Naive thymus-derived CD4-positive, alpha-beta T cell (primary cell): ENCODE results near the gene NCF1. TPM values are rescaled to one million over a fixed set of nuclear protein-coding genes. Genes with fewer than 3 reads are reported as not detected.
"Not testable (repeated sequence)": the region's sequence is repeated elsewhere in the genome, so short reads cannot be mapped to it uniquely, and the experiment has no call there.

Experiments
- ATAC-seq: fragments of 150-1000 bp; cut with Tn5 transposase; 2 replicates; pipeline ENCODE4 v1.10.0; 2021; ENCODE audit warnings: mild to moderate bottlenecking, moderate library complexity
- CTCF ChIA-PET: fragments of 350-600 bp; sonication (Branson Sonifier 250); formaldehyde crosslinking; loops from one replicate; lab custom pipeline; 2021; ENCODE audit warnings: antibody characterized with exemption; lab: Charles Lee
- POLR2A ChIA-PET: fragments of 350-600 bp; sonication (Branson Sonifier 250); formaldehyde crosslinking; loops from one replicate; lab custom pipeline; 2021; ENCODE audit warnings: antibody characterized with exemption, inconsistent platforms; lab: Charles Lee
- DNase-seq, 9 donors: peaks; one replicate each; pipeline versions ENCODE4 v3.0.0 to v3.0.0-alpha.2; 2020 to 2022; ENCODE audit warnings: mixed read lengths in 1 of 9
- H3K27ac ChIP-seq: one replicate; pipeline ENCODE4 v1.7.0; 2013; ENCODE audit warnings: mild to moderate bottlenecking, low read depth, low read length, moderate library complexity
- H3K27me3 ChIP-seq, 2 donors: one replicate each; pipeline ENCODE4 v1.7.0; 2013; ENCODE audit warnings: low read length in 2 of 2, mild to moderate bottlenecking in 2 of 2, moderate library complexity in 2 of 2; ENCODE audit not compliant: control insufficient read depth in 2 of 2, insufficient read depth in 2 of 2
- H3K36me3 ChIP-seq, 3 experiments: 1 replicate in 2 of 3; 2 replicates in 1 of 3; pipeline ENCODE4 v1.7.0; 2013; ENCODE audit warnings: low read length in 3 of 3, mild to moderate bottlenecking in 3 of 3, moderate library complexity in 1 of 3; ENCODE audit not compliant: insufficient read depth in 3 of 3, control insufficient read depth in 2 of 3
- H3K4me1 ChIP-seq, 2 donors: one replicate each; pipeline ENCODE4 v1.7.0; 2013; ENCODE audit warnings: low read length in 2 of 2, mild to moderate bottlenecking in 2 of 2, moderate library complexity in 1 of 2; ENCODE audit not compliant: control insufficient read depth in 2 of 2, insufficient read depth in 2 of 2
- H3K4me3 ChIP-seq: 2 replicates; pipeline ENCODE4 v1.7.0; 2013; ENCODE audit warnings: mild to moderate bottlenecking, low read length
- H3K9me3 ChIP-seq, 3 experiments: 1 replicate in 2 of 3; 2 replicates in 1 of 3; pipeline ENCODE4 v1.7.0; 2013; ENCODE audit warnings: low read length in 3 of 3; ENCODE audit not compliant: control insufficient read depth in 2 of 3
- H3K27ac Mint-ChIP-seq, 9 donors: one replicate each; pipeline ENCODE4 v1.8.0; 2020 to 2022; ENCODE audit warnings: mixed read lengths in 9 of 9, mild to moderate bottlenecking in 8 of 9, moderate library complexity in 5 of 9, inconsistent platforms in 2 of 9
- H3K27me3 Mint-ChIP-seq, 5 donors: one replicate each; pipeline ENCODE4 v1.8.0; 2021 to 2022; ENCODE audit warnings: mixed read lengths in 5 of 5, mild to moderate bottlenecking in 1 of 5
- H3K36me3 Mint-ChIP-seq, 5 donors: one replicate each; pipeline ENCODE4 v1.8.0; 2020 to 2022; ENCODE audit warnings: mixed read lengths in 5 of 5, mild to moderate bottlenecking in 3 of 5, inconsistent platforms in 1 of 5
- H3K4me1 Mint-ChIP-seq, 7 donors: one replicate each; pipeline ENCODE4 v1.8.0; 2020 to 2022; ENCODE audit warnings: mixed read lengths in 7 of 7, mild to moderate bottlenecking in 3 of 7, inconsistent platforms in 1 of 7
- H3K4me3 Mint-ChIP-seq, 10 donors: one replicate each; pipeline ENCODE4 v1.8.0; 2020 to 2022; ENCODE audit warnings: mild to moderate bottlenecking in 10 of 10, mixed read lengths in 10 of 10, moderate library complexity in 6 of 10, inconsistent platforms in 2 of 10
- H3K9me3 Mint-ChIP-seq, 11 donors: one replicate each; pipeline ENCODE4 v1.8.0; 2020 to 2022; ENCODE audit warnings: mixed read lengths in 11 of 11, mild to moderate bottlenecking in 4 of 11, inconsistent platforms in 1 of 11, moderate library complexity in 1 of 11
- intact Hi-C, 2 donors: fragments of 100-400 bp; cut with micrococcal nuclease; formaldehyde crosslinking; loops; one replicate each; pipeline ENCODE4 v1.15.1; 2023
- polyA plus RNA-seq, 2 donors: library from polyadenylated mRNA; unstranded; fragments of 300-500 nt; fragmentation: Illumina TruSeq; gene quantifications; one replicate each; pipeline ENCODE4 v1.2.3, GENCODE V29; 2021
- total RNA-seq, 6 experiments: library from RNA in 5 of 6; stranded (reverse) in 5 of 6; gene quantifications; 1 replicate in 5 of 6; 2 replicates in 1 of 6; pipeline ENCODE4 v1.2.3 and lab custom pipeline; 2021 to 2026

Gene NCF1
- total and polyA plus RNA-seq, 7 experiments from 2014 or later = 0.92 to 70.1 (median 9.0) TPM

DNA sequence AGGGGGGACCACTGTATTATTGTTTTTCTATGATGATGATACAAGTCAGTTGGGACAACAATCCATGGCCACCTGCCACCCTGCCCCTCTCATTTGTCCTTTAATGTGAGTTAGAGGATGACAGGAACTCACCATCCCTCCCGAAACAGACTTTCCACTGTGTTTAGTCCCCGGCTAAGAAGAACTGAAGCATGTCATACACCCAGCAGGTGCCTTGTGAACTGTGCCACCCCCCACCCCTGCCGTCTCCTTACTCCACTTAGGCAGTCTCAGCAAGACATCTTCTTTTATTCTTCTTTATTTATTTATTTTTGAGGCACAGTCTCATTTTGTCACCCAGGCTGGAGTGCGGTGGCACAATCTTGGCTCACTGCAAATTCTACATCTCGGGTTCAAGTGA lies 47.4 kb downstream of the NCF1 start:
- H3K9me3 Mint-ChIP-seq, H3K27me3 ChIP-seq, H3K36me3 Mint-ChIP-seq, intact Hi-C loops, POLR2A ChIA-PET, H3K4me3 Mint-ChIP-seq, H3K36me3 ChIP-seq, H3K4me1 ChIP-seq, DNase-seq, H3K27ac ChIP-seq, H3K4me3 ChIP-seq, H3K4me1 Mint-ChIP-seq, H3K9me3 ChIP-seq, H3K27ac Mint-ChIP-seq, H3K27me3 Mint-ChIP-seq, CTCF ChIA-PET, ATAC-seq: not testable (repeated sequence)

DNA sequence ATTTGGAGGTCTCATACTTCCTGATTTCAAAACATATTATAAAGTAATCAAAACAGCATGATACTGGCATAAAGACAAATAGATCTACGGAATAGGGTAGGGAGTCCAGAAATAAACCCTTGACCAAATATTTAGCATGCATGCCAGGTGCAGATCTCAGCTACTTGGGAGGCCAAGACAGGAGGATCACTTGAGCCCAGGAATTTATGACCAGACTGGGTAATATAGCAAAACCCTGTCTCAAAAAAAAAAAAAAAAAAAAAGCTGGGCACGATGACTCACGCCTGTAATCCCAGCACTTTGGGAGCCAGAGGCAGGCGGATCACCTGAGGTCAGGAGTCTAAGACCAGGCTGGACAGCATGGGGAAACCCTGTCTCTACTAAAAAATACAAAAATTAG lies 56.1 kb downstream of the NCF1 start:
- H3K9me3 ChIP-seq, H3K27ac ChIP-seq, H3K4me1 Mint-ChIP-seq, H3K36me3 Mint-ChIP-seq, H3K4me1 ChIP-seq, H3K4me3 ChIP-seq, POLR2A ChIA-PET, H3K4me3 Mint-ChIP-seq, ATAC-seq, intact Hi-C loops, CTCF ChIA-PET, H3K27me3 Mint-ChIP-seq, H3K27ac Mint-ChIP-seq, H3K36me3 ChIP-seq, H3K27me3 ChIP-seq, DNase-seq, H3K9me3 Mint-ChIP-seq: not testable (repeated sequence)

DNA sequence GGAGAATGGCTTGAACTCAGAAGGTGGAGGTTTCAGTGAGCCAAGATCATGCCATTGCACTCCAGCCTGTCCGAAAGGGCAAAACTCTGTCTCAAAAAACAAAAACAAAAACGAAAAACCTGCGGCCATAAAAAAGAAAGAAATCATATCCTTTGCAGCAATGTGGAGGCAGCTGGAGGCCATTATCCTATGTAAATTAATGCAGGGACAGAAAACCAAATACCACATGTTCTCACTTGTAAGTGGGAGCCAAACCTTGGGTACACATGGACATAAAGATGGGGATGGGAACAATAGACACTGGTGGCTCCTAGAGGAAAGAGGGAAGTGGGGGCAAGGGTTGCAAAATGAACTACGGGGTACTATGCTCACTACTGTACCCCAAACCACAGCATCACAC lies 56.6 kb downstream of the NCF1 start:
- H3K4me3 Mint-ChIP-seq, H3K27me3 ChIP-seq, H3K4me1 Mint-ChIP-seq, H3K36me3 Mint-ChIP-seq, H3K4me3 ChIP-seq, ATAC-seq, intact Hi-C loops, H3K9me3 ChIP-seq, CTCF ChIA-PET, H3K9me3 Mint-ChIP-seq, H3K27me3 Mint-ChIP-seq, H3K36me3 ChIP-seq, H3K27ac ChIP-seq, DNase-seq, H3K27ac Mint-ChIP-seq, POLR2A ChIA-PET, H3K4me1 ChIP-seq: not testable (repeated sequence)

Other genes starting within 250 kb of the NCF1 start
- 100 to 1,000 TPM; 135 to 177 (median 167) TPM for gene GTF2I, start 116.3 kb upstream of the NCF1 start, total RNA-seq
- gene GTF2I, start 116.3 kb upstream of the NCF1 start, polyA plus RNA-seq = 10 to 100 TPM; 51.1 to 65.4 TPM
- gene GTF2IRD2, start 77.6 kb downstream of the NCF1 start, total RNA-seq = 10 to 100 TPM; 16.6 to 44.1 (median 23.1) TPM
- gene GTF2IRD2, start 77.6 kb downstream of the NCF1 start, polyA plus RNA-seq = 10 to 100 TPM; 12.1 to 16.3 TPM
- gene CASTOR2, start 190.7 kb downstream of the NCF1 start, total RNA-seq = 1 to 10 TPM; 3.0 to 5.1 (median 4.5) TPM
- 1 to 10 TPM in 1 of 2 donors, under 1 TPM in 1; 0.46 to 1.5 TPM for gene CASTOR2, start 190.7 kb downstream of the NCF1 start, polyA plus RNA-seq